ENCODE results near the gene GALNT18. TPM values are rescaled to one million over a fixed set of nuclear protein-coding genes. Genes with fewer than 3 reads are reported as not detected.

GALNT18 gene
- polyA plus RNA-seq, 6 donors from 2014 or later: not detected

DNA sequence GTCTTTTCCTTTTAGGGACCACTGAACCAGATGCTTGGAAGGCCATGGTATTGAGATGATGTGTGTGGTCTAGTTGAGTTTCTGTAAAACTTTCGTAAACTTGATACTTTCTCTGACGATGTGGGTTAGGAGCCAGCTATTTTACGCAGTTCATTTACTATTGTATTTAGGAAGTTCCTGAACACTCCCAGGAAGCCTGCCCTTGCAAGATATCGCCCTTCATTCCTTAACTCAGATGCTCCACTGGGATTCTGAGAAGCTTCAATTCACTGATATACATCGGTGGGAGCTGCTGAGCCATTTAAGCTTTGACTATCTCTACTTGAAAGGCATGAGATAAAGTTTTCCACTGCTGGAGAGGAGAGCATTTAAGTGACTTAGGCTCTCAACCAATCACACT, 390.0 kb downstream of the GALNT18 start:
- no peak overlapping the region for H3K27ac Mint-ChIP-seq
- DNase-seq: no peak
- H3K36me3 Mint-ChIP-seq: no peaks in the 10 kb centered on the region
- ATAC-seq (ENCODE audit: low read depth in 2 of 2): no peak
- H3K9me3 Mint-ChIP-seq: no peaks in the 10 kb centered on the region
- no peaks in the 10 kb centered on the region for H3K4me1 Mint-ChIP-seq
- no peak overlapping the region for H3K4me3 Mint-ChIP-seq
- H3K27me3 Mint-ChIP-seq: peaks cover 25 to 55% (median 40%) of the 10 kb centered on the region in 3 donors

DNA sequence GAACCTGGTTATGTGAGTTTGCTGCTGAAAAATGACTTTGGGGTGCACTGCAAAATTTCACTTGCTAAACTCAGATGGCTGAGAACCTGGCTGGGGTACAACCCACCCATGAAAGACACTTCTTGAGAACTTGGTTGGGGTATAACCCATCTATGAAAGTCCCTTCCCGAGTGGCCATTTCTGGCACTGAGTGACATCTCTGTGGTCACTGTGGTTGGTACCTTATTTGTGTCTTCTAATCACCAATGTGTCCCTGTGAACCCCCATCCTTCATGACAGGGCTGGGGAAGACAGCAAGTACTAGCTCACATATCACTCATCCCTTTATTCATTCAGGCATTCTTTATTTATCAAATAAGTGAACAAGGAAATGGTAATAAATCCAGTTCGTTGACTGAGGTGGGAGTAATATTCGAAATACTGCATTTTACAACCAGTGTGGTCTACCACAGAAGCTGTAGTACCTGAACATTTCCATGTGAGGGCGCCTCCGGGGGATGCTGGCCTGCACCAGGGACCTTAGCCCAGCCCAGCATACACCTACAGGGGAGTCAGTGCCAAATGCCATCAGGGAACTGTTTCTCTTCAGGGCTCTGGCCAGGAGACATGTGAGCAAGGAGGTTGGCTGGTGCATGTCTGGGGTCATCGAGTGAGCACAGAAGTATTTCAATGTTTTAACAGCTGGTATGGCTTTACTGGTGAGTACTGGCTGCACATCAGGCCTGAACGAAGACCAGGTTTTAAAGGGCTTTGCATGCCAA, 390.8 kb downstream of the GALNT18 start:
- no peaks in the 10 kb centered on the region for H3K9me3 Mint-ChIP-seq
- H3K4me3 Mint-ChIP-seq: no peak overlapping the region
- H3K36me3 Mint-ChIP-seq: no peaks in the 10 kb centered on the region
- no peaks in the 10 kb centered on the region for H3K4me1 Mint-ChIP-seq
- no peak for DNase-seq
- no peak for ATAC-seq (ENCODE audit: low read depth in 2 of 2)
- H3K27me3 Mint-ChIP-seq: peaks cover 25 to 60% (median 40%) of the 10 kb centered on the region in 3 donors
- H3K27ac Mint-ChIP-seq: no peak overlapping the region

DNA sequence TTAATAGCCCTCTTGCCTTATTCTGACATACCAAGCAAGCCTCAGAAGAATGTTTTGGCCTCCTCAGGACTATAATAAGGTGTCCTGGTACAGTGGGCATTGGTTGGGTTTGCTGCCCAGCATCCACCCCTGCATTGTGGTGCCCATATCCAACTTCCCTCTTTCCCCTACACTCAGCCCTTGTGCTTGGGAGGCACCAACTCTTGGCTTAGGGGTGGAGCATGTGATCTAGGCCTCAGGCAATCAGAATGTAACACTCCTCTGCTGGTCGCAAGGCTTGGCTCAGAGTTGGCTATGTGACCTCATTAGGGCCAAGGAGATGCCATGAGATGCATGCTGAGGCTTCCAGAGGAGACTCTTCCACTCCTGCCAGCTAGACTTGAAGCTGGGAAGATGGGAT, 391.7 kb downstream of the GALNT18 start:
- Mint-ChIP-seq H3K36me3 (no peaks in the 10 kb centered on the region), H3K9me3 (no peaks in the 10 kb centered on the region), H3K27me3 (peaks cover 25 to 60% (median 40%) of the 10 kb centered on the region in 3 donors), H3K4me3 (no peak overlapping the region), H3K27ac (no peak overlapping the region), H3K4me1 (no peaks in the 10 kb centered on the region)
- DNase-seq (no peak), ATAC-seq (ENCODE audit: low read depth in 2 of 2) (no peak)

DNA sequence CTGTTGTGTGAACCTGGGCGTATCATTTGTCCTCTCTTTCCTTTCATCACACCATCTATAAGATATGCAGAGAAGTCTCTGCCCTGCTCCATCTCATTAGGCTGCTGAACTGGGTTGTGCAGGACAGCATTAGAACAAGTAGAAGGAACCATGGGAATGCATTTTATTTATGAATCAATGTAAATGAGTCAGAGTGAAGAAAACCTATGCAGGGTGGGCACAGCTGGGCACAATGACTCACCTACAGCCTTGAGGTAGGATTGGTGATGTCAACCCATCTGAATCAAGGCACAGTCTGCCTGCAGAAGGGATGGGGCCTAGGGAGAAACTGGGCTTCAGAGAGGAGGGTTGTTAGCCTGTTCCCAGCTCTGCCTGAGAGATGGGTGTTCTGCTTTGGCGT, 392.2 kb downstream of the GALNT18 start:
- Mint-ChIP-seq H3K27ac (no peak overlapping the region), H3K4me1 (no peaks in the 10 kb centered on the region), H3K9me3 (no peaks in the 10 kb centered on the region), H3K36me3 (no peaks in the 10 kb centered on the region), H3K27me3 (peaks cover 26 to 59% (median 40%) of the 10 kb centered on the region in 3 donors), H3K4me3 (no peak overlapping the region)
- DNase-seq (no peak), ATAC-seq (ENCODE audit: low read depth in 2 of 2) (no peak)

DNA sequence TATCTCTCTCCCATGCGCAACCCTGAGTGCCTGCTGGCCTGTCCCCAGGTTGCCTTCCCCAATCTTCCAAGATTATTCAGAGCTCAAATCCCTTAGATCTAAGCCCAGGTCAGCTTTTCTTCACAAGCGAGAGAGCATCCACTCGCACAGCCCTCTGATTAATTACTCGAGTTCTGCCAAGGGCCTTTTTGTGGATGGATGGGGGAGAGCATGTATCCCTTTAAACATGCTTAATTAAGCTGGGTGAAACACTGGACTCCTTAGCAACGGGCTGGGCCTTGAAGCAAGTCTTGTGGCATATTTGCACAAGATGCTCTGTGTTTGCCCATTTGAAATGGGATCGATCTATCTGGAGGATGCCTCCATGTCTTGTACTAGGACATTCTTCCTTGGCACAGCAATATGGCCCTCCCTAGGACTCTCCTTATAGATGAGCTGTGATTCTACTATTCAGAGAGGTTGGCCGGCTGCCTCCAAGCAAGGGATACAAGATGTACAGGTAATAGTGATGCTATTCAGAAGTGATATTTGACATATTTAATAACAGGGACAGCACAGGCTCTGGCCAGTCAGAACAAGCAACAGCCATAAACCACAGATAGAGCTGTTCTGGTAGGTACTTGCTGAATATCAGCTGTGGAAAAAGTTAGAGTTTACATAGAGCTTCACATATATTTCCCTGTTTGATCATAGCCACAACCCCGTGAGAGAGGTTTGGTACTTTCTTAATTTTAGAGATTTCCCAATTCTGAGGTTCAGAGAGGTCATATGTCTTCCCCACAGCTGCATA, 394.3 kb downstream of the GALNT18 start:
- H3K36me3 Mint-ChIP-seq: no peaks in the 10 kb centered on the region
- ATAC-seq (ENCODE audit: low read depth in 2 of 2) (no peak), DNase-seq (no peak)
- peaks cover 20 to 45% (median 40%) of the 10 kb centered on the region in 3 donors for H3K27me3 Mint-ChIP-seq
- H3K27ac Mint-ChIP-seq: no peak overlapping the region
- no peak overlapping the region for H3K4me3 Mint-ChIP-seq
- H3K9me3 Mint-ChIP-seq: peaks cover 0 to 2% (median 0%) of the 10 kb centered on the region in 7 donors
- H3K4me1 Mint-ChIP-seq: no peaks in the 10 kb centered on the region

Other genes starting within 250 kb of the GALNT18 start
- 10 to 100 TPM; 28.5 to 51.7 (median 33.3) TPM for gene USP47, start 220.0 kb upstream of the GALNT18 start, polyA plus RNA-seq (ENCODE audit: low read depth in 6 of 6)

Data from naive B cell (primary cell).